ENCODE data around the gene HS2ST1.

The HS2ST1 gene

GRCh38 chr1:87144316-87144895 is 230.0 kb downstream of the HS2ST1 start:
- H3K27me3 ChIP-seq: no peaks in the 10 kb centered on the region
- H3K4me3 ChIP-seq (ENCODE audit: low read depth in 1 of 2, low read length in 1 of 2): no peak overlapping the region
- peaks cover 8 to 10% of the 10 kb centered on the region in 2 experiments for H3K4me1 ChIP-seq (ENCODE audit: control insufficient read depth in 1 of 2, insufficient read depth in 1 of 2, low read depth in 1 of 2, low read length in 1 of 2)
- TF ChIP-seq, protein P1, sequence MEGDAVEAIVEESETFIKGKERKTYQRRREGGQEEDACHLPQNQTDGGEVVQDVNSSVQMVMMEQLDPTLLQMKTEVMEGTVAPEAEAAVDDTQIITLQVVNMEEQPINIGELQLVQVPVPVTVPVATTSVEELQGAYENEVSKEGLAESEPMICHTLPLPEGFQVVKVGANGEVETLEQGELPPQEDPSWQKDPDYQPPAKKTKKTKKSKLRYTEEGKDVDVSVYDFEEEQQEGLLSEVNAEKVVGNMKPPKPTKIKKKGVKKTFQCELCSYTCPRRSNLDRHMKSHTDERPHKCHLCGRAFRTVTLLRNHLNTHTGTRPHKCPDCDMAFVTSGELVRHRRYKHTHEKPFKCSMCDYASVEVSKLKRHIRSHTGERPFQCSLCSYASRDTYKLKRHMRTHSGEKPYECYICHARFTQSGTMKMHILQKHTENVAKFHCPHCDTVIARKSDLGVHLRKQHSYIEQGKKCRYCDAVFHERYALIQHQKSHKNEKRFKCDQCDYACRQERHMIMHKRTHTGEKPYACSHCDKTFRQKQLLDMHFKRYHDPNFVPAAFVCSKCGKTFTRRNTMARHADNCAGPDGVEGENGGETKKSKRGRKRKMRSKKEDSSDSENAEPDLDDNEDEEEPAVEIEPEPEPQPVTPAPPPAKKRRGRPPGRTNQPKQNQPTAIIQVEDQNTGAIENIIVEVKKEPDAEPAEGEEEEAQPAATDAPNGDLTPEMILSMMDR (IDR thresholded peaks at IDR 0.05): no peak
- no peak overlapping the region for H3K27ac ChIP-seq
- H3K36me3 ChIP-seq: no peaks in the 10 kb centered on the region
- no peaks in the 10 kb centered on the region for H3K9me3 ChIP-seq

DNA sequence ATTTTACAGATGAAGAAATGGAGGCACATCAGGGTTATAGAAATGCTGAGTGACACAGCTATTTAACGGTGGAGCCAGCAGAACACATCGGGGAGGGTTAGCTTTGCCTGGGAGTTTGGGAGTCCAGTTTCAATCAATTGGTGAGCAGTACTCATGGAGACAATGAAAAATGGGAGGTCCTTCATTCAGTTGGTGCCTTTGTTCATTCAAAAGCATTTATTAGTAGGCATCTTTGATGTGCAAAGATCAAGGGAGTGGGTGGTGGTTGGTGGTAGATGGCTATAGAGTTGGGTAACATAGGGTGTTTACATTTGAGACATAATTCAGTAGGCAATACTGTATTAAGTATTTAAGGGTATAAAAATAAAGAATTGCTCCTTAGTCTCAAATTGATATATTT is 230.5 kb downstream of the HS2ST1 start:
- Histone ChIP-seq H3K27ac (no peak overlapping the region), H3K4me1 (ENCODE audit: control insufficient read depth in 1 of 2, insufficient read depth in 1 of 2, low read depth in 1 of 2, low read length in 1 of 2) (peaks cover 8 to 10% of the 10 kb centered on the region in 2 experiments), H3K4me3 (ENCODE audit: low read depth in 1 of 2, low read length in 1 of 2) (no peak overlapping the region), H3K9me3 (no peaks in the 10 kb centered on the region), H3K36me3 (no peaks in the 10 kb centered on the region), H3K27me3 (no peaks in the 10 kb centered on the region)
- TF ChIP-seq, protein P1 (IDR thresholded peaks at IDR 0.05): no peak

DNA sequence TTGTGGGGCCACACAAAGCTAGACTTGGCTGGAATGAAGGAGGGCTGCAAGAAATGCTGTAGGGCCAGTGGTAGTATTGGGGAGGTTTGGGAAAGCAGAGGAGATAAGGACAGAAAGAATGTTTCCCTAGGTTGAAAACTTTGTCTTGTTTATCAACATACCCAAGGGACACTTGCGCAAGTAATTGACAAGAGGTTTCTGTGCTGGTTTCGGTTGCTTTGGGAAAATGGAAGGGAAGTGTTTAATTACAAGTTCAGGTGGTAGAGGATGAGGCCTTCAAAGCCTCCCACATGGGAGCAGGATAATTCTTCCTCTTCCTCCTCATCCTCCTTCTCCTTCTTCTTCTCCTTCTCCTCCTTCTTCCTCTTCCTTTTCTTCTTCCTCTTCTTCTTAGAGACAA is 232.1 kb downstream of the HS2ST1 start:
- Histone ChIP-seq H3K4me1 (ENCODE audit: control insufficient read depth in 1 of 2, insufficient read depth in 1 of 2, low read depth in 1 of 2, low read length in 1 of 2) (peaks cover 15% of the 10 kb centered on the region in 2 experiments), H3K9me3 (no peaks in the 10 kb centered on the region), H3K27me3 (no peaks in the 10 kb centered on the region), H3K36me3 (no peaks in the 10 kb centered on the region), H3K27ac (no peak overlapping the region), H3K4me3 (ENCODE audit: low read depth in 1 of 2, low read length in 1 of 2) (no peak overlapping the region)
- TF ChIP-seq, protein P1 (IDR thresholded peaks at IDR 0.05): no peak

DNA sequence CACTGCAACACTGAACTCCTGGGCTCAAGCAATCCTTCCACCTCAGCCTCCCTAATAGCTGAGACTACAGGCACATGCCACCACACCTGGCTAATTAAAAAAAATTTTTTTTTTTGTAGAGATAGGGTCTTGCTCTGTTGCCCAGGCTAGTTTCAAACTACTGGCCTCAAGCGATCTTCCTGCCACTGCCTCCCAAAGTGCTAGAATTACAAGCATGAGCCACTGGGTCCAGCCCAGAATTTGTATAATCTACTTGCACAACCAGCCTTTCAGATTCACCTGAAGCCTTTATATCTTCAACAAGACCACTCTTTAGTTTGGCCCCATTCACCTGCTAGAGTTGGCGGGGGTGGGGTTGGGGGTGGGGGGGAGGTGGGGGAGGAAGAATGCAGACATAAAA is 232.6 kb downstream of the HS2ST1 start:
- no peaks in the 10 kb centered on the region for H3K9me3 ChIP-seq
- peaks cover 16 to 18% of the 10 kb centered on the region in 2 experiments for H3K4me1 ChIP-seq (ENCODE audit: control insufficient read depth in 1 of 2, insufficient read depth in 1 of 2, low read depth in 1 of 2, low read length in 1 of 2)
- H3K27me3 ChIP-seq: no peaks in the 10 kb centered on the region
- no peak overlapping the region for H3K4me3 ChIP-seq (ENCODE audit: low read depth in 1 of 2, low read length in 1 of 2)
- H3K27ac ChIP-seq: no peak overlapping the region
- H3K36me3 ChIP-seq: no peaks in the 10 kb centered on the region
- TF ChIP-seq, protein P1 (IDR thresholded peaks at IDR 0.05): no peak

- Histone ChIP-seq H3K27ac (no peak overlapping the region), H3K4me1 (ENCODE audit: control insufficient read depth in 1 of 2, insufficient read depth in 1 of 2, low read depth in 1 of 2, low read length in 1 of 2) (peaks cover 16 to 20% of the 10 kb centered on the region in 2 experiments), H3K36me3 (no peaks in the 10 kb centered on the region), H3K9me3 (no peaks in the 10 kb centered on the region), H3K4me3 (ENCODE audit: low read depth in 1 of 2, low read length in 1 of 2) (no peak overlapping the region), H3K27me3 (no peaks in the 10 kb centered on the region)
- TF ChIP-seq, protein P1 (IDR thresholded peaks at IDR 0.05): no peak
Observed at GRCh38 chr1:87147851-87148250, 233.4 kb downstream of the HS2ST1 start.
